NCI-H82 (cell line): ENCODE data around the gene KCNQ1.

Source experiments
- DNase-seq: peaks from one replicate; lab custom pipeline; 2025; lab: John Stamatoyannopoulos, UW

Gene KCNQ1

GRCh38 chr11:2651054-2651617 is 206.3 kb downstream of the KCNQ1 start:
- no peak for DNase-seq

GRCh38 chr11:2651826-2652271 is 207.0 kb downstream of the KCNQ1 start:
- no peak for DNase-seq

- DNase-seq, result no peak
Observed at GRCh38 chr11:2652333-2653197, 207.8 kb downstream of the KCNQ1 start.

- no peak for DNase-seq
Observed at GRCh38 chr11:2653198-2653551, 208.4 kb downstream of the KCNQ1 start.

GRCh38 chr11:2653930-2654739 is 209.3 kb downstream of the KCNQ1 start:
- DNase-seq, result peak; percentile 63

DNA sequence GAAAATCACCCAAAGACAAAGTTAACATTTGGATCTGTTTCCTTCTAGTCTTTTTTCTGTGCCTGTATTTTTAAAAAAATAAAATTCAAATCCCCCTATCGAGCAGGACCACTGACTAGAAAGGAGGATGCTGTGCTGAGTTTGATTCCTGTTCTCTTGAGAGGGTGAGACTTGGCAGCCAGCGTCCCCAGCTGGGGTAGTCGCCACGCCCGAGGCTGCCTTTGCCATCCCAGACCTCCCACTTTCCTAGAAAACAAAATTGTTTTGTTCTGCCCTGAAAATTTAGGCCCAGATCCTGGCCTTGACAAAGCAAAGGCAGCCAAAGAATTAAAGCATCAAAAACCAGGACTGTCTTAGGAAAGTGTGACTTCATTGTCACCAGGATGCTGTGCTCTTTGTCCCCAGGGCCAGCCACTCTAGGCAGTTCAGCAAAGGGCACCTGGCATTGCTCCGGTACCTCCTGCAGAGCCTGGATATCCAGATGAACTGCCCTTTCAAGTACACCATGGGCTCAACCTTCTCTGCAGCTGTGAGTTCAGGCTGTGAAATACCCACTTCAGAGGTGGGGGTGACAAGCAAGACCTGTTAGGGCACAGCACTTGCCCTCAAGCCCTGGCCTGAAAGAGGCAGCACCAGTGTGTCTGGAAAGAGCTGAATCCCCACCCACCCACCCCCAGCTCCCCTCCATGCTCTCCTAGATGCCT is 210.4 kb downstream of the KCNQ1 start:
- no peak for DNase-seq

DNA sequence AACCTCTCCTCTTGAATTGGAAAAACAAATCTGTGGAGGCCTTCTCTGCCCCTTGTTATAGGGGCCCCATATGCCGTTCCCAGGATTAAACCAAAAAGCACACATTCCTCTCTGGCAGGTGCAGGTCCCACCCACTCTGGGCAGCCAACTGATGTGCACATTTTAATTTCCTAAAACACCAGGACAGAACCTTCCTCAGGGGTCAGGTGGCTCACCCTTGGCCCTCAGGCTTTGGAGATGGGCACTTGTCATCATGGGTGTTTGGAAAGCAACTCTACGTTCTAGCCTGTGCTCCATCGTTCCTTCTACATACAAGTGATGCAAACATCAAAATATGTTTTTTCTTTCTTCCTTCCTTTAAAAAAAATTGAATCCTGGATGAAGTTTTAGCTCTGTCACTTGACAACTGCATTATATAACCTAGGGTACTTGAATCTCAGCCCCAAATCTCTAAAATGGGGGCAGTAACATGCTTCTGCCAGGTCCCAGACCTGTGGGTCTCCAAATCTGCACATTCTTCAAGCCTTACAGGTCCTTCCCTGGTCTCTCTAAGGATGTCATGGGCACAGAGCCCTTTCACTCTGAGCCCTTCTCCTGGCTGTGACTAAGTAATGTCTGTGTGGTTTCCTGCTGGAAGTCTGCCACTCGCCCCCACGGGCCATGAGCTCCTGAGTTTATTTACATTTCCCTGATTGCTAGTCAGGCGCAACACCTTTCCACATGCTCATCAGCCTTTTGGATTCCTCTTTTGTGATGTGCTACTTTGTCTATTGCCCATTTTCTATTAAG is 211.2 kb downstream of the KCNQ1 start:
- no peak for DNase-seq

GRCh38 chr11:2656859-2657258 is 212.1 kb downstream of the KCNQ1 start:
- DNase-seq, result no peak

- no peak for DNase-seq
Observed at GRCh38 chr11:2657697-2658284, 213.0 kb downstream of the KCNQ1 start.

DNA sequence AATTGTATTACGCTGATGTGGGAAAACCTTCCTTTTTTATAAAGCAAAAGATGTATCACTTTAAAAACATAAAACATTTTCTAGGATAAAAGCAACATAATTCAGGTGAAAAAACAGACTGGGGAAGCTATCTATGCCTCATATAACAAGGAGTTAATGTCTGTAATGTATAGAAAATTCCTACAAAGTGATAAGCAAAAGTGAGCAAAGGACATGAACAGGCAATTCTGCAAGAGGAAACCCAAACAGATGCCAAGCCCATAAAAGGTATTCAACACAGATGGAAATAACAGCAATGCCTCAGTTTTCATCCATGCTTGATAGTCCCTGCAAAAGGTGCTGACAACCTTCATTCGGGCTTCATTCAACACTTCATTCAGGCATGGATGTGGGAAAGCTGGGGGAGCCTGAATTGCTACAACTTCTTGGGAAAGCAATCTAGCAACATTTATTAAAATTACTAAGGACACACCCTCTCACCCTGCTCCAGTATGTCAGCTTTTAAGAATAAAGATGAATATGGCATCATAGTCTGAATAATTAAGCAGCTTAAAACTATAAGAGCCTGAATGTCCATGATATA is 215.6 kb downstream of the KCNQ1 start:
- no peak for DNase-seq

DNA sequence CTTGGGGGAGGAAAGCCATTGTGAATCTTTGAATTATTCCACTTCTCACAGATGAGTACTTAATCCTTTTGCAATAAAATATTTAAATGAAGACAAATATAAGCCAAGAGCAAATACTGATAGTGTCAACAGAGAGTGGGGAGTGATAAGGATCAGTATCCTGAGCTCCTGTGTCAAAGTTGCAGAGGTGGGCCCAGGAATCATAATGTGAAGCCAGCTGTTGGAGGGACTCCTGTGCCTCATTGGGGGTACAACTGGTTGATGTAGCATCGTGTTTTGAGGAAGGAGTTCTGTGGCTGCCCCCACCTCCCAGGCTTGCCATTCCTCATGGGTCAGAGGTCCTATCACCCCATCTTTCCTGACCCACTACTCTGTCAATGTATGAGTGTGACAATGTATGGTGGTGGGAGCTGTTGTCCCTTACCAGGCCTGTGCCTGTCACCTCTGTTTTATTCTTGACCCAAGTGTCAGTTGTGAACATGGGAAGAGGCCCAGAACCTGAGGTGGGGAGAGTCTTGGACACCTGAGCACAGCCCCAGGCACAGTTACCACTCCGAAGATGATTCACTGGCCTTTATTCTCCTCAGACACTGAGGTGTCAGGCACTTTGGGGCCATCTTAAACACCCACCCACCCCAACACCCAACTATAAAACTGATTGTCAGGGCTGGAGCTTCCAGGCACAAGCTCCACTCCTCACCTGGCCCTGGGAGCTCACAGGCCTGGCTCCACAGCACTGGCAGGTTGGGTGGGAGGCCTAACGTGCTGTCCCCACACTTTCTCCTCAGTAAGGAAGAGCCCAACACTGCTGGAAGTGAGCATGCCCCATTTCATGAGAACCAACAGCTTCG is 216.6 kb downstream of the KCNQ1 start:
- DNase-seq, result no peak

- DNase-seq, result no peak
Observed at GRCh38 chr11:2662024-2662312, 217.2 kb downstream of the KCNQ1 start.

GRCh38 chr11:2662430-2663299 is 217.9 kb downstream of the KCNQ1 start:
- no peak for DNase-seq

DNA sequence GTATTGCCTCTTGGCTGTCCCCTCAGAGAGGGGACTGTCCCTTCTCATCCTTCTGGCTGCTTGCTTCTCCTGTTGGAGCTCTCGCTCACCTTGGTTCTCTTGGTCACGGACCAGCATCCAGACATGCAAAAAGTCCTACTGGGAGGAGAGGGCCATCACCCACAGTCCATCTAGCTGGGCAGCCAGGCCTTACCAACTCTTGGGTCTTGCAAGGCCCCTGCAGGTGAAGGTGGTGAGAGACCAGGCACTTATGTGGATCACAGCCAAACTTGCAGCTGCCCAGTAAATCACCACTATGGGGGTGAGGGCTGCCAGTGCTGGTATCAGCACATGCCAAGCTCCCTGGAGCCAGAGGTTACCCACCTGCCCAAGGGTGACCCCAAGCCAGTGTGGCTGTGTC is 218.7 kb downstream of the KCNQ1 start:
- DNase-seq, result no peak

DNA sequence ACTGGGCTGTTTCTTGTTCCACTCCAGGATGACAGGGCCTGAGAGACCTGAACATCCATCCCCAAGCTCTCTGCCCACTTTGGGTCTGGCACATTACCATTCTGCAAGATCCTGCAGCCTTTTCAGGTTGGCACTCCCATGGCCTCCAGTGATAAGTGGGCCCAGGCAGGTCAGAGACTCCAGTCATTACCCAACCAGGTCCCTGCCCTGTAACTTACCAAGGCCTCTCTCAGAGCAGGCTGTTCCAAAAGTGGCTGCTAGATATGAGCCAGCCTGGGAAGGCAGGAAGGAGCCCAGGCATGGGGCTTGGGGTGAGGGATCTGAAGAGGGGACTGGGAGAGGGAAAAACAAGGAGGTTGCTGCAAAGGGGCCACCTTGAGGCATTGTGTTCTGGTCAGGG is 219.1 kb downstream of the KCNQ1 start:
- no peak for DNase-seq

GRCh38 chr11:2664376-2664775 is 219.6 kb downstream of the KCNQ1 start:
- DNase-seq, result no peak

DNA sequence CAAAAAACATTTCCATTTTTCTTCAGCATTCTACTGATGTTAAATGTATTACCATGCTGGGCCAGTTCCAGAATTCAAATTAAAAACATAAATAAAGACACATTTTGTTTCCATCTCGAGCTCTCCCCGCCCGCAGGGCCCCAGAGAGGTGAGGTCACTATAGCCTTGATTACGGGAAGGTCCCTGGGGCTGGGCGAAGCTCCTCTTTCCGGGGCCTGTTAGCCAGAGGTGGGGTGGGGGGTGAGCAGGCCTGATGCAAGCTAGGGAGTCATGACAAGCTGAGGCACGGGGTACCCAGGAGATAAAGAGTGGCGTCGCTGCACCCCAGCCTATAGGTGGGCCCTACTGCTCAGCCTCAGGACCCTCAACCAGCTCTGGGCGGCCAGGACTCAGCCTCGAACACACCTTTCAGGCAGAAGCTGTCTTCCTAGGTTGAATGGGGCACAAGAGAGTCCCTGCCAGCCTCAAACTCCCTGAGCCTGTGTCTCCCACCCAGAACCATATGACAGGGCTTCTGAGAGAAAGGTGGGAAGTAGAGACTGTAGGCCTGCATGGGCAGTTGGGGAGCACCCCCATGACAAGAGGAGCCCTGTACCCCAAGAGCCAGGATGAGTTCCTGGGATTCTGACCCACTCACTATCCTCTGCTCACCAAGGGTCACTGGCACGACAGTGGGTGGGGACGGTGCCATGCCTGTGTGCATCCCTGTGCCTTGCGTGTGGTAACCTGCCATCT is 220.2 kb downstream of the KCNQ1 start:
- no peak for DNase-seq
